ENCODE results near the gene SUGP2.

SUGP2 gene

GRCh38 chr19:19059018-19059836 is 25.9 kb upstream of the SUGP2 start:
- DNase-seq, result no peak

- no peak for DNase-seq
Measured at GRCh38 chr19:19057720-19058119, 24.4 kb upstream of the SUGP2 start.

GRCh38 chr19:19057317-19057716 is 24.0 kb upstream of the SUGP2 start:
- no peak for DNase-seq

- no peak for DNase-seq
Measured at GRCh38 chr19:19056636-19057275, 23.4 kb upstream of the SUGP2 start.

- DNase-seq, result no peak
Measured at GRCh38 chr19:19055701-19056100, 22.4 kb upstream of the SUGP2 start.

GRCh38 chr19:19054939-19055440 is 21.7 kb upstream of the SUGP2 start:
- DNase-seq, result no peak

GRCh38 chr19:19054315-19054938 is 21.1 kb upstream of the SUGP2 start:
- DNase-seq, result no peak

GRCh38 chr19:19053508-19054314 is 20.4 kb upstream of the SUGP2 start:
- peak; percentile 80 for DNase-seq

GRCh38 chr19:19052921-19053320 is 19.6 kb upstream of the SUGP2 start:
- no peak for DNase-seq

GRCh38 chr19:19051478-19052213 is 18.3 kb upstream of the SUGP2 start:
- no peak for DNase-seq

- DNase-seq, result no peak
Measured at GRCh38 chr19:19050731-19051130, 17.4 kb upstream of the SUGP2 start.

GRCh38 chr19:19050104-19050503 is 16.8 kb upstream of the SUGP2 start:
- no peak for DNase-seq

GRCh38 chr19:19049406-19049805 is 16.1 kb upstream of the SUGP2 start:
- DNase-seq, result no peak

GRCh38 chr19:19043881-19044280 is 10.6 kb upstream of the SUGP2 start:
- no peak for DNase-seq

GRCh38 chr19:19043481-19043880 is 10.2 kb upstream of the SUGP2 start:
- DNase-seq, result no peak

- DNase-seq, result no peak
Measured at GRCh38 chr19:19042732-19043280, 9.5 kb upstream of the SUGP2 start.

- no peak for DNase-seq
Measured at GRCh38 chr19:19040417-19040816, 7.1 kb upstream of the SUGP2 start.

GRCh38 chr19:19039901-19040300 is 6.6 kb upstream of the SUGP2 start:
- DNase-seq, result peak; percentile 13

GRCh38 chr19:19034204-19034624 is 897 bp upstream of the SUGP2 start:
- peak; percentile 70 for DNase-seq

- DNase-seq, result no peak
Measured at GRCh38 chr19:19033176-19033425, 216 bp downstream of the SUGP2 start.

- peak; percentile 75 for DNase-seq
Measured at GRCh38 chr19:19032420-19033175, 719 bp downstream of the SUGP2 start.
